Stimulated activated CD8-positive, alpha-beta memory T cell treated with anti-CD3 and anti-CD28 coated beads, Interleukin-7, amount 100 ng/mL, for 24 hours (primary cell): ENCODE measurements around the gene SLMAP.

Source experiments
- DNase-seq: peaks from one replicate; pipeline ENCODE4 v3.0.0-alpha.2; 2020; ENCODE audit warnings: low read depth

The SLMAP gene

GRCh38 chr3:57943525-57944495 is 187.7 kb downstream of the SLMAP start:
- DNase-seq = no peak

GRCh38 chr3:57946970-57947381 is 190.9 kb downstream of the SLMAP start:
- no peak for DNase-seq

GRCh38 chr3:57948080-57948671 is 192.1 kb downstream of the SLMAP start:
- no peak for DNase-seq

- DNase-seq = no peak
Observed at GRCh38 chr3:57948781-57949242, 192.7 kb downstream of the SLMAP start.

GRCh38 chr3:57949344-57949743 is 193.2 kb downstream of the SLMAP start:
- no peak for DNase-seq

GRCh38 chr3:57949785-57950615 is 193.9 kb downstream of the SLMAP start:
- no peak for DNase-seq

GRCh38 chr3:57951066-57951882 is 195.2 kb downstream of the SLMAP start:
- DNase-seq = no peak

GRCh38 chr3:57952208-57952631 is 196.1 kb downstream of the SLMAP start:
- no peak for DNase-seq

GRCh38 chr3:57952651-57953050 is 196.5 kb downstream of the SLMAP start:
- DNase-seq = no peak

GRCh38 chr3:57953576-57953975 is 197.5 kb downstream of the SLMAP start:
- no peak for DNase-seq

GRCh38 chr3:57956119-57956832 is 200.2 kb downstream of the SLMAP start:
- no peak for DNase-seq

GRCh38 chr3:57956833-57957174 is 200.7 kb downstream of the SLMAP start:
- DNase-seq = no peak

GRCh38 chr3:57957824-57958223 is 201.7 kb downstream of the SLMAP start:
- DNase-seq = no peak

GRCh38 chr3:57958642-57959422 is 202.7 kb downstream of the SLMAP start:
- DNase-seq = no peak

GRCh38 chr3:57959423-57960173 is 203.5 kb downstream of the SLMAP start:
- no peak for DNase-seq

GRCh38 chr3:57960174-57960505 is 204.0 kb downstream of the SLMAP start:
- DNase-seq = no peak

- DNase-seq = no peak
Observed at GRCh38 chr3:57961177-57961827, 205.2 kb downstream of the SLMAP start.

- DNase-seq = no peak
Observed at GRCh38 chr3:57961828-57962447, 205.8 kb downstream of the SLMAP start.

- no peak for DNase-seq
Observed at GRCh38 chr3:57962448-57962834, 206.3 kb downstream of the SLMAP start.
